NCI-H446 treated with DMSO at 0.1 percent for 48 hours (cell line): Measurements from ENCODE around the gene GOPC.
"Not testable (repeated sequence)": the region's sequence is repeated elsewhere in the genome, so short reads cannot be mapped to it uniquely, and the experiment has no call there.

Experiments
- DNase-seq: peaks from one replicate; lab custom pipeline; 2025; lab: John Stamatoyannopoulos, UW

GOPC gene

DNA sequence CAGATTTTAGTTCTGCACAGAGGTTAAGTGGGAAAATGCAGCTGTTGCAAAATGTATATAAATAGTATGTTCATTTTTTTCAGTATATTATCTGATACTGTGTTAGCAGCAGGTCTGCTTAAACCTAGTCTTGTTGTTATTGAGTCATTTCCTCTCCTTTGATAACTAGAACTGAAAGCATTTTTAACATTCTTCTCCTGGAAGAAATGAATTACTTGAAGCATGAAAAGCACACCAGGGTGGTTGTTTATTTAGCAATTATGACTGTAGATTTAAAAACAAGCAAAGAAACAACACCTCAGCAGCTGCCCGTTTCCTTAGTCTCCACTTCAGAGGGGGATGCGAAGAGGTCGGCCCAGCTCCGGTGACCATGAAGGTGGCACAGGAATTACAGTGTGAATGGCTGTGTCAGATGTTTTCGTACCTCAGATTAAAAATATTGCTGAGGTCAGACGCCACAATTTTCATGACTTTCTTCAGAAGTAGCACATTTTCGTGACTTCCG is 53.5 kb downstream of the GOPC start:
- DNase-seq, result no peak

DNA sequence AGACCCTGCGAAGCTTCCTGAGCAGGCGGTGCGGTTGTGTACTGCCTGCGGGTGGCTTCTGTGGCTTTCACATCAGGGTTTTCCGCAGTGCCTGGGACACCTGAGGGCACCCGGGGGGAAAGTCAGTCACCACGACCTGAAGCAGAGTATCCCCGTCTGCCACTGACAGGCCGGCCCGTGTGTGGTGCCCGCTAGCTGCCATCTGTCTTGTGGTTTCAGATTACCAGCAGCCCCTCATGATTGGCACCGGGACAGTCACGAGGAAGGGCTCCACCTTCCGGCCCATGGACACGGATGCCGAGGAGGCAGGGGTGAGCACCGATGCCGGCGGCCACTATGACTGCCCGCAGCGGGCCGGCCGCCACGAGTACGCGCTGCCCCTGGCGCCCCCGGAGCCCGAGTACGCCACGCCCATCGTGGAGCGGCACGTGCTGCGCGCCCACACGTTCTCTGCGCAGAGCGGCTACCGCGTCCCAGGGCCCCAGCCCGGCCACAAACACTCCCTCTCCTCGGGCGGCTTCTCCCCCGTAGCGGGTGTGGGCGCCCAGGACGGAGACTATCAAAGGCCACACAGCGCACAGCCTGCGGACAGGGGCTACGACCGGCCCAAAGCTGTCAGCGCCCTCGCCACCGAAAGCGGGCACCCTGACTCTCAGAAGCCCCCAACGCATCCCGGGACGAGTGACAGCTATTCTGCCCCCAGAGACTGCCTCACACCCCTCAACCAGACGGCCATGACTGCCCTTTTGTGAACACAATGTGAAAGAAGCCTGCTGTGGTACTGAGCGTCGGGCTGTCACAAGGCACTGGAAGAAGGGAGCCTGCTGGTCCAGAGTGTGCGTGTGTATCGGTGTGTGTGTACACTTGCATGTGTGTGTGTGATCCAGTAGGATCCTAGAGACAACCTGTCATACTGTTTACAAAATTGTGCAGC is 54.4 kb downstream of the GOPC start:
- no peak for DNase-seq

DNA sequence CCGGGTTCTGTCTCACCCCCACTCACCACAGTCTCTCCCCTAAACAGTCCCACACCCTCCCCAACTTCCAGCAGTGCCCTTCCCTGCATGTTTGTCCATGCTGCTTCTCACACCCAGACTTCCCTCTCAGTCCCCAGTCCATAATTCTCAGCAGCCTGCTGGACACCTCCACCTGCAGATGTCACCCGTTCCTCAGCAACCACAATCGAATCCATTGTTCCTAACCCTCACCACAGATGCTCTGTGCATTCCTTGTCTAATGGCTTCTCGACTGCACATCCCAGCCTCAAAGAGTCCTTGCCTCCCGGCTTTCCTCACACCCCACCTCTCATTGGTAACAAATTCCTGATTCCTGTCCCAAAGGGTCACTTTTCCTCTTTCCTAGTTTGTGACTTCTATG is 55.6 kb downstream of the GOPC start:
- no peak for DNase-seq

DNA sequence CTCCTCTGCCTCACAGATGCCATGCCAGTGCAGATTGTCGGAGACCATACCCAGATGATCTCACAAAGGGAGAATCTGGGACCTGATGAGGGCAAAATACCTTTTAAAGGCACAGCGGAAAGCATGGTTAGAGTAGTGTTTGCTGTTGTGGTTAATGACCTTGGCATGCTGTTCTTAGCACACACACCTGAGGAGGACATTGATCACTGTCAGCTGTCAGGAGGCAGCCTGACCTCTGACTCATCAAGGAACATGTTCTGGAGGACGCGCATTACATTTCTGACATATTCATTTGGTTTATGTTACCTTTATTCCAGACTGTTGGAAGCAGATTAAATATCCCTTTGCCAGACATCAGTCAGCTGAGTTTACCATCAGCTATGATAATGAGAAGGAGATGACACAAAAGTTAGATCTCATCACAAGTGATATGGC is 57.1 kb downstream of the GOPC start:
- no peak for DNase-seq

DNA sequence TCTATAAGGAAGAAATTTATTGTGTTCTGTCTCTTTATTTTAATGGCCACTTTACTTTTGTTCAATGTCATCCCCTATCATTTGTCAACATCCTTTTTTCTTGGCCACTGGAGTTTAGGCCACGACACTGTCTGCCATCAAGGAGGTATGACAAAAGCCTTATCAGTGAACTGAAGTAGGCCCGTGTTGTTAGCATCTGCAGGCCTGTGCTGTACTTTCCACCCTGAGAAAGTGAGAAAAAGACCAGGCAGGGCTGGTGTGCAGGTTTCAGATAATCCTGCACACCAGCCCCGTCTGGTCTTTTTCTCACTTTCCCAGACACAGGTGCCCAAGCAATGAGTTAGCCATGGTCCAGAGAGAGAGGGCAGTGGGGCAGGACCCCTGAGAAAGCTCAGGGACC is 57.6 kb downstream of the GOPC start:
- DNase-seq, result no peak

DNA sequence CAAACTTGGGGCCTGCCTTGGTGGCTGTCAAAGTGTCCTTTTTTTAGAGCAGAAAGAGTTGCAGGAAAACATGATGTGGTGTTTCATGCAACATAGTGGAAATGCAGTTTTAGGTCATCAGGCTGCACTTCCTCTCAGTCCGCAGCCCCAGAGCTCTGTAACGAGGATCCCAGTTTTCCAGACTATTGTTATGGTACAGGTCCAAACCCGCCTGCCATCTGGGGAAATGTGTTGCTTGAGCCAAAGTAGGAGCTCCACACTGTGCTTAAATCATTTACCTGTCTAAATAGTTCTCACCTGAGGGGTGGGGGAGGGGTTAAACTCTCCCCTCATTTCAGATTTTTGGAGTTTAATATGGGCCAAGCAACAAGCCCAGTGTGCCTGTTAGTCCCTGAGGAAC is 59.8 kb downstream of the GOPC start:
- no peak for DNase-seq

DNA sequence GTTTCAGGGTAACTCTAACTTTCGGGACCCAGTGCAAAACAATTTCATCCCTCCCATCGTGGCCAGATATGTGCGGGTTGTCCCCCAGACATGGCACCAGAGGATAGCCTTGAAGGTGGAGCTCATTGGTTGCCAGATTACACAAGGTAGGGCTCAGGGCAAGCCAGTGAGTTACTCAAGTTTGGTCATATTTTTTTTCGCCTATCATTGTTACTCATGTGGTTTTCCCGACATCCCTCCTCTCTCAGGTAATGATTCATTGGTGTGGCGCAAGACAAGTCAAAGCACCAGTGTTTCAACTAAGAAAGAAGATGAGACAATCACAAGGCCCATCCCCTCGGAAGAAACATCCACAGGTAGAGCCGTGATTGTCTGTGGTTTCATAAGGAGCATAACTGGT is 61.6 kb downstream of the GOPC start:
- DNase-seq, result no peak

DNA sequence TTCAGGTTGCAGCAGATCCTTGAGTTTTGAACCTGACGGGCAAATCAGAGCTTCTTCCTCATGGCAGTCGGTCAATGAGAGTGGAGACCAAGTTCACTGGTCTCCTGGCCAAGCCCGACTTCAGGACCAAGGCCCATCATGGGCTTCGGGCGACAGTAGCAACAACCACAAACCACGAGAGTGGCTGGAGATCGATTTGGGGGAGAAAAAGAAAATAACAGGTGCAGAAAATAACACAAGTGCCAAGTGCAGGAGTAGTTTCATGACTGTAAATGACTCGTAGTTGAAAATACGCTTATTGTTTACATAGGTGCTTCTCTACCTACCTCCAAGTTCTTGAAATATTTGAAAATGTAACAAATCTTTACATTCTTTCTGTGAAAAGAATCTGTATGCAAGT is 63.7 kb downstream of the GOPC start:
- no peak for DNase-seq

DNA sequence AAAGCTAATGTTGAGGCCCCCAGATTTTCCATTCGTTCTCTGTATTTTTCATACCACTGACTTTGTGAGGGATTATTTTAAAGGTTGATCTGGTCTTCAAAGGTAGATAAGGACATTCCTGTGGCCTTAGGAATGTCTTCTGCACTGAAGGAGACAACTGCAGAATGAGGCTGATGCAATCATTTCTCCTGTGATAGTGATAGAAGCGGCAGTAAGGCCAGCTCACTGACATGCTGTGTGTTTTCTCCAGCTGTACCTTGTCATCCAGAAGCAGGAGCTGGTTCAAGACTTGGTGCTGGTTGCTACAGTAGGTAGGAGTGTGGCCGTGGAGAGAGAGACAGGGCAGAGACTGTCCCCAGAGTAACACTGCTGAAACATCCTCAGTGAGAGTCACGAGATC is 66.0 kb downstream of the GOPC start:
- no peak for DNase-seq

DNA sequence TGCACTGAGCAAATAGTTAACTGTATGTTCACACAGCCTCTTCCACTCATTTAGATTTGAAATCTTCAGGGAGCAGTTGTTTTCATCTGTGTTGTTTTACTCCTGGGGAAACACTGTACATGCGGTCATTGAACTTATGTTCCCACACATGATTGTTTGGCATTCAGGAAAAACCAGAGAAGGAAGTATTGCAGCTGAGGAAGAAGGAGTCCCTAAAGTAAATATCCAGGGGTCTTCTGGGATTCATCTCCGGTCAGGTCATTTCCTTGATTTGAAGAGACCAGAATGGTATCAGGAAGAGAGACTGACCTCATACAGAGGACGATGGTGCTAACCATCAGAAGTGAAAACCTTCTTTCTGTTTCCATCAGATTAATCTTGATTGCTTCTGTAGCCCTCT is 67.3 kb downstream of the GOPC start:
- DNase-seq, result no peak

DNA sequence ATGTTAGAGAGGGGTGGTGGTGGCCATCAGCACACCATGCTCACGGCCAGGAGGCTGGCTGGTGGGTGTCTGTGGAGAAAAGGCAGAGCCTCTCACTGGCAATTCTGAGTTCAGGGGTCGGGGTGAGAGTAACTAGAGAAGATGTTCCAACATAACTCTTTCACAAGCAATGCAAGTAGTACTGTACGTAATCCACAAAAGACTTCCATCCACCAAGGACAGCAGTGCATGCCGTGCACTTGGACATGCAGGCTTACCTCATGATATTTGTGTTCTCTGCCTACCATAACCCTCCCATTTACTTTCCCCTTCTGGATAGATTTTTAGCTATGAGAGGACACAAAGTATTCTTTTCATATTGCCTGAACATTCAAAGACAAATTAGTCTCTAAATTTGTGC is 68.5 kb downstream of the GOPC start:
- DNase-seq, result no peak

DNA sequence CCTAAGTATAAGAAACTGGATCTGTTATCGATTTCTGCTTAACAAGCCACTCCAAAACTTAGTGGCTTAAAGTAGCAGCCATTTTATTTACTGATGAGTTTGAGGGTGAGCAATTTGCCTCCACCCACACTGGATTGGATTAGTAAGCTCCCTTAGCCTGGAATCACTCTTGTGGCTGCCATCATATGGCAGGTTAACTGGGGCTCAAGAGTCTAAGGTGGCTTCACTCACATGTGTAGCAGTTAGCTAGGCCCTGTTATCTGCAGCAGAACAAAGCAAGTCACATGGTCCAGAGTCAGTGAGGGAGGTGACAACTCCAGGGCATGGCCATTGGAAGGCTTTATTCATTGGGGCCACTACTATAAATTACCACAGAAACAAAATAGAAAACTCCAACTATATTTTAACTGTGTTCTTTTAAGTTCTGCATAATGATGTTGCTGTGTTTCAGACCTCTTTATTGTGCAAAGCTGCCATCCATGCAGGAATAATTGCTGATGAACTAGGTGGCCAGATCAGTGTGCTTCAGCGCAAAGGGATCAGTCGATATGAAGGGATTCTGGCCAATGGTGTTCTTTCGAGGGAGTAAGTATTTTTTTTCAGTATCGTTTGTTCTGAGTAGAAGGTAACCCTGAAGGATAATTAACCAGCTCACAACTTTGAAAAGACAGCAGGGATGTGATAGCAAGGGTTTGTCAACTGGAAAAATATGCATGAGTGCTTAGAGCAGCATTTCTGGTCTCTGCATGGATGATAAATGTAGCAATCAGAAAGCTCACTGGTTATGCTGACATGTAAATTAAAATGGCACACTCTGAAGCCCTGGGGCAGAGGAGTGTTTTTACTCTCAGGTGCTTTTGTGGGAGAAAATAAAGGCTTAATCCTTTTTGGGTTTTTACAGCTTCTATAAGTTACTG is 70.2 kb downstream of the GOPC start:
- DNase-seq, result no peak

DNA sequence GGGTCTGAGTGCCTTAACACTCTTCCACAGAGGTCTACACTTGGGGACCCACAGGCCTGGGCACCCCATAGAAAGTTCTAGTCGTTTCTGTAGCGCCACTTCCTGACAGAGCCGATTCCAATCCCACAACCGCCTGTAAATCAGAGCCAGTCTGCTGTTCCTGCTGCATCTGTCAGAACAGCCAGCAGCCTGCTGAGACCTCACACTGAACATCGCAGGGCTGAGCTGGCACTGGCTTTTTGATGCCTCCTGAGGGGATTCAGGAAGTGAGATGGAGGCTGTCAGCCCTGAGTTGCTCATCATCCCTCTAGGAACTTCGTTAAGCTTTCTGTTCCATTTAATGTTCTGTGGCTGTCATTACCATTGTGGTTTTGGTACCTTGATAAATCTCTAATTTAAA is 71.0 kb downstream of the GOPC start:
- DNase-seq, result no peak

DNA sequence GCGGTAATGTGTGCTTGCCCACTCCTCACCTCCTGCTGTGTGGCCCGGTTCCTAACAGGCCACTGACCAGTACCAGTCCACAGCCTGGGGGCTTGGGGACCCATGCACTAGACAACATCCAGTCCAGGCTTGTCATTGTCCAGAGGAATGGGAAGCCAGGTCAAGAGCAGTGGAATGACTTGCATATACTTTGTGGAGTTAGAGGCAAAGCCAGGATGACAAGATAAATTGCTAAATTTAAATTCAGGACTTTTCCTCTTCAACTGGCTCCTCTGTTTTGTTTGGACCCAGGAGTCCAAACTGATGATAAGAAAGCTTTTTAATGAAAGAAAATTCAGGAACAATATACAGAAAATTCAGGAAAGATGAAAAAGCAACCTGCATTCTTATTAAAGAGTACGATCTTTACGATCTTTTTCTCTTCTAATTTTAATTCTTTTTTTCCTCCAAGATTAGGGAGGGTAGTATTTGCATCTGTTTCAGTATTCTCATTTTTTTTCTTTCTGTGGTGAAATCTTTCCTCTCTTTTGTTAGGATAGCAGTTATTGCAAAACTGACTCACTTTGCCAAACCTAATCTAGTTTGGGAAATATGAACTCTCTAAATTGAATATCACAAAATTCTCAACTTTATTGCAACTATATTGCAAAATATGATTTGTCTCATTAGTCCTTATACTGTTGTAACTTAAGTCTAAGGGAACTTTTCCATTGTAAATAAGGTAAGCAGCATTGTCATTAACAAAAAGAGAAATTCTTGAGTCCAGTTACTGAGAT is 71.7 kb downstream of the GOPC start:
- DNase-seq, result no peak

DNA sequence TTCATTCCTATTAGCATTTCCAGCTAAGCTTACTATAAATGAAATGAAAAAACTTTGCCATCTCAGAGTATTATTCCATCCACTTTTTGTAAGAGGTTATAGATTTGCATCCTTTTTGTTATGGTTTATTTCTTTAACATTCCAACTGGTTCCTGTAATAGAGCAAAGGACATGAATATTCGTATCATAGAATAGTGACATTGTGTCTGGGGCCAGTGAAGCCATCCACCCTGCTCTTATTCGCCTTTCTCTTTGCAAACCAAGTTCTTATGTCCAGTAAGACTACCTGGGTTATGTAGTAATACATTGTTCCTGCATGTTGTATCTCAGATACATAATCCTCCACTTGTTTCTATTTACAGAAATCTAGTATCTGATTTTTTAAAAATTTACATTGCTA is 76.7 kb downstream of the GOPC start:
- DNase-seq, result no peak

DNA sequence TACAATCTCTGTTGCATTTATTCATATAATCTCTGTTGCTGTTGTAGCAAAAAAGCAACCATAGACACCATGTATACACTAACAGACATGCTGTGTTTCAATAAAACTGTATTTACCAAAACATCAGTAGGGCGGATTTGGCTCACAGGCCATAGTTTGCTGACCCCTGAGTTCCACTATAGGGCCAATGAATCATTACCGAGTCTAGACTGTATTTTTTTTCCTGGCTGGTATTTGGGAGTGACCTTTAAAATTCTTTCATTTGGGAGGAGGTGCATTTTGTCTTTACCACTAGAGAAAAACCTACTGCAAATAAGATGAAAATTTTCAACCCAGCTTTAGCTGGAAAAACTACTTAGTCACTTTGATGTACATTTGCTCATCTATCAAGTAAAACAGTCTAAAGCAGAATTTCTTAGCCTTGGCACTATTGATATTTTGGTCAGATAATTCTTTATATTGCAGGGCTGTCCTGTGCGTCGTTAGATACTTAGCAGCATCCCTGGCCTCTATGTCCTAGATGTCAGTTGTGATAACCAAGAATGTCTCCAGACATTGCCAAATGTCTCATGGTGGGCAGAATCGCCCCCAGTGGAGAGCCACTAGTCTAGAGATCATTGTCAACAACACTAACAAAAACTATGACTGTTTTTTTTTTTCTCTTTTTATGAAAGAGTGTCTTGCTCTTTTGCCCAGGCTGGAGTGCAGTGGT is 80.4 kb downstream of the GOPC start:
- no peak for DNase-seq

DNA sequence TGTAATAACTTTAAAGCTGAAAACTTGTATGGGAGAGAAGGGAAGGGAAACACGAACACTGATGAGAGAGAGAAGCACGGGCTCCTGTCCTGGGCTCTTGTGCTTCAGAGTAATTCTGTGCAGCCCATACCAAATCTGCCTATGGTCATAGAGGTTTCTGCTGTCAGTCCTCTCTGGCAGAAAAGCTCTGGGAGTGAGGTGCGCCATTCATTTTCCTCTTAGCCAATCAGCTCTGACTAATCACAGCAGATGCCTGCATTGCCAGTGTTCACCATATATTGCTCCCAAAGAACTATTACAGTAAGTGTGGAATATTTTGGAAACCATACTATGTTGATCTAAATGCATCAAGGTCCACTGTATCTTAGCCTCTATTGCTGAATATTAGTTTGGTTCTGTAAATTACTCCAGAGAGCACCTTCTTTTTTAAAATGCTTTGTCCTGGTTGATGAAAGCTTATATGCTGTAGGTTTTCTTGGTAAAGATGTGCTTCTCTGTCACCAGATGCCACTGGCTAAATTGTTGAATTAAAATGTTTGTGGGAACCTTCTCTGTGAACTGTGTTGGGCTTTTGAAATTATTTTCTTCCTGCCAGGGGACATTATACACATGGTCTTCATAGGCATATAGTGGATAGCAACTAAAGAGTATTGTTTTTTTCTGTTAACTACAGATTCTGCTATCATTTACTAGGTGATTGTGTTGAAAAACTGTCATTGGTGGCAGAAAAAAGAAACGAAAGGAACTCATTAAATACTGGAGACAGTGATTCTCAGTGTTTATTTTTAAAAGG is 81.5 kb downstream of the GOPC start:
- no peak for DNase-seq

DNA sequence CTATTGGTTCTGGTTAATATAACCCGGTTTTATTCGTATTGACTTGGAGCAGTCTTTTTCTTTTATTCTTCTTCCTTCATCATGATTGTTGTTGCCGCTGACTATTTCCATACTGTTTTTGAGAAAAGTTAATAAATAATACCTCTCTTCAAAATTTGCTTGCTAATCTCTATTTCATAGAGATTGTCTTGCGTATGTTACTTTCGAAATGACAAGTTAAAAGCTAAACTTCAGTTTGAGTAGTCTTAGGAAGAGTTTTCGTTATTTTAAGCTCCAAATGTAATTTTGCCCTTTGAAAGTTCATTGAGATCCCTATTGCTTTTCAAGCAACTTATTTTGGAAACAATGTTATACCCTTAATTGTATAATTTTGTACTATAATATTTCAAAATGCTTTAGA is 83.4 kb downstream of the GOPC start:
- DNase-seq, result no peak

DNA sequence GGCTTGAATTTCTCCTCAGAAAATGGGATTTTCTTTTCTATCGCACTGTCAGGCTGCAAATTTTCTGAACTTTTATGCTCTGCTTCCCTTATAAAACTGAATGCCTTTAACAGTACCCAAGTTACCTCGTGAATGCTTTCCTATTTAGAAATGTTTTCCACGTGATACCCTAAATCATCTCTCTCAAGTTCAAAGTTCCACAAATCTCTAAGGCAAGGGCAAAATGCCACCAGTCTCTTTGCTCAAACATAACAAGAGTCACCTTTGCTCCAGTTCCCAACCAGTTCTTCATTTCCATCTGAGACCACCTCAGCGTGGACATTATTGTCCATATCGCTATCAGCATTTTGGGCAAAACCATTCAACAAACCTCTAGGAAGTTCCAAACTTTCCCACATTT is 84.3 kb downstream of the GOPC start:
- not testable (repeated sequence) for DNase-seq

DNA sequence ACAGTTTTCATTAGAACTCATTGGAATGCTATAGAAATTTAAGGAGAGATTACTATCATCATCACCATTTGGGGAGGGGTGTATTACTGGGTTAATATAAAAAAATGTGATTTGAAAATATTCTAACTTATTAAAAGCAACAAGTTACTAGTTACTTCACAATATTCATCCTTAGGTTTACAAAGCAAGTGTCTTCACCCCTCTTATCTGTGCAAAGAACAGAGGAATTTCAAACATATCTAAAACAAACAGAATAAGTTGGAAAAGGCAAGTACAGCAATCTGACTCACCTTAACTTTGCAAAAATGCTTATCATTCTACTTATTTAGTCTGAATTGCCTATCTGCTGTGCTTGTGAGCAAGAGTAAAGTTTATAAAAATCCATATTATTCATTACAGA is 87.0 kb downstream of the GOPC start:
- DNase-seq, result no peak

DNA sequence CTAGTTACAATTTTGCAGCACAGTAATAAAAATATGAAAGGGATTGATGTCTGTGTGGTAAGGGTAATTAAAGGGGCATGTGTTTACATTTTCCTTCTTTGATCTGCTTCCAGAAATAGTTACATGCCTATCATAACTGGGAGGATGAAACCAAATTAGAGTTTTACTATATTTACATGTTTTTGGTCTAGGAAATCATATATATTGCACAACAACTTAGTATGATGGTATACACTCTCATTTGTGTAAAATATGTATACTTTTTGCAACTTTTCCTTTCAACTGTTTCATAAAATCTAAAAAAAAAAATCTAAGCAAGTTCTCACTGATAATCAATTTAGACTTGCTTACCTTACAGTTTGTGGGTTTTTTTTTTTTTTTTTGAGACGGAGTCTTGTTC is 87.7 kb downstream of the GOPC start:
- no peak for DNase-seq
